Posterior cingulate gyrus (tissue), 11 donors: Measurements from ENCODE around the gene EXD3.

Source experiments
- DNase-seq, 10 donors: peaks; one replicate each; pipeline versions ENCODE4 v3.0.0 to v3.0.0-alpha.2; 2020 to 2021; ENCODE audit warnings: mixed read lengths in 3 of 10
- intact Hi-C: fragments of 100-400 bp; cut with DNase I; formaldehyde crosslinking; loops from one replicate; pipeline ENCODE4 v1.15.1; 2023

Gene EXD3

DNA sequence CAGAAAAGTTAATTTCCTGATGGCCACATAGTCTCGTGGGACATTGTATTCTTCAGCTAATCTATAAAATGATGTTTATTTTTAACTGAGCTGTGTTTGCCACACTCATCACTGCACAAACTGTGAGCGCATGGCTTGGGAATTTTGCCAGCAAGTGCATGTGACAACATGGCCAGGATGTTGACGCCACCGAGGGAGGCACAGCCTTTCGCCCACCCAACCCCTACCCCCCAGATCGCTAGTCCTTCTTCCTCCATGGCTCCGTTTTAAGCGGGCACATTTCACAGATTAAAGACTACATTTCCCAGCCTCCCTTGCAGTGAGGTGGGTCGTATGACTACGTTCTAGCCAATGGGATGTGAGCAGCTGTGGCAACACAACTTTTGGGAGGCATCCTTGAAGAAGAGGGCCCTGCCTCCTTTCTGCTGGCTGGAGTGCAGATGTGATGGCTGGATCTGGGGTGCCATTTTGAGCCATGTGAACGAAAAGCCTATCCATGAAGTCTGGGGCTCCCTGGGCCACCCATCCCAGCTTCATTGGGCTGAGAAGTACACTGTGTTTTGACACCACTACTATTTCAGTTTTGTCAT, 128.8 kb downstream of the EXD3 start:
- no peak for DNase-seq
- intact Hi-C loops: loop anchor here (2.0 to 10.0 kb wide), 2 partner anchors 113 to 231 kb away; no protein-coding TSS in a partner anchor

DNA sequence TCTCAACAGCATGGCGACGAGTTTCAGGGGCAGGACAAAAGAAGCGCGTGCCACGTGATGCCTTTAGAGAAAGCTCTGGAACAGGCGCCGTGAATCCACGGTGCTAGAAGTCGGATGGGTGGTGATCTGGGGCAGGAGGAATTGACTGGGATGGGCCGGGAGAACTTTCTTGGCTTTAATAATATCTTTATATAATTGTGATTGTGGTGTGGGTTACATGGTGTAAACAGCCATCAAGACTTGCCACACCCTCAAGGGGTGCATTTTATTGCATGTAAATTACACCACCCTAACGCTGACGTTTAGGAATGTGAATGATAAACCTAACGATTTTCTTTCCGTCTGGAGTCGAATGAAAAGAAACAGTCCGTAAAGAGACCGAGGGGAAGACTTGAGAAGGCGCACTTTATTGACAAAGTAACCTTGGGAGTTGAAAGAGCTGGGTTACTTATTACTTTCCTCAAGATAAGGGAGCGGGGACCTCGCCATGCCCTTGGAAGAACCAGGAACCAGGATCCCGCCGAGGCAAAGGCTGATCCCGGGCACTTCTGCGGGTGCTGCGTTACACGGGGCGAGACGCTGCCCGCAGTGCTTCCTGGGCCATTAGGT, 129.4 kb downstream of the EXD3 start:
- intact Hi-C loops: loop anchor here (2.0 to 10.0 kb wide), 2 partner anchors 113 to 231 kb away; no protein-coding TSS in a partner anchor
- DNase-seq: no peak

DNA sequence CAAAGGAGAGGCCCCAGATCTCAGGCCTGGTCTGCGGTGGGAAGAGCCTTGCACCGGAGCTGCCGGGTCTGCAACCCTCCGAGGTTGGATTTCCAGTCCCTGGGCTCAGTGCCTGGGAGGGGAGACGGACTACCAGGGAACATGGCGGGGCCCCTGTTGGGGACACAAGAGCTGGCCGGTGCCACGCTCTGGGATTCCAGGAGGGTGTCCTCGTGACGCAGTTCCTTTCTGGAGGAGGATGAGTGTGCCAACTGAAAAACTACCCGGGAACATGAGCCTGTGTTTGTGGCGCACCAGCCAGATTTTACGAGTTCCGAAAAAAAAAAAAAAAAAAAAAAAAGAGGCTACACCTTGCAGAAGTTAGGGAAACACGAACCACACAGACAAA, 129.9 kb downstream of the EXD3 start:
- intact Hi-C loops: loop anchor here (10.0 kb wide), 1 partner anchor 232 kb away; no protein-coding TSS in a partner anchor
- DNase-seq: no peak

DNA sequence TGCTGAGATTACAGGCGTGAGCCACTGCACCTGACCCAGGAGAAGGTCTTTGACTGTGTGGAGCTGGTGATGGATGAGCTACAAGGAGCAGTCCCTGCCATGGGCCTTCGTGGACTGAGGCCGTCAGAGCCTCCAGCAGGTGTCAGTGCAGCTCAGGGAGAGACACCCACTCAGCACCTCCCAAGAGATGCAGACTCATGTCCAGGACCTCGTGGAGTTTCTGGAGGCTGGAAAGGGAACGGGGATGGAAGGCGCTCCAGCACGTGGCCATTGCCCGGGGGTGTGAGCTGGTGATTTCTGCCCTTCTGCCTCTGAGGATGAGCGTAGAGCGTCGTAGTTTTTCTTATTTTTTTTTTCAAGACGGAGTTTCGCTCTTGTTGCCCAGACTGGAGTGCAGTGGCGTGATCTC, 136.0 kb downstream of the EXD3 start:
- intact Hi-C loops: no loop called here
- DNase-seq: peak in 1 of 10 donors; percentile 84

DNA sequence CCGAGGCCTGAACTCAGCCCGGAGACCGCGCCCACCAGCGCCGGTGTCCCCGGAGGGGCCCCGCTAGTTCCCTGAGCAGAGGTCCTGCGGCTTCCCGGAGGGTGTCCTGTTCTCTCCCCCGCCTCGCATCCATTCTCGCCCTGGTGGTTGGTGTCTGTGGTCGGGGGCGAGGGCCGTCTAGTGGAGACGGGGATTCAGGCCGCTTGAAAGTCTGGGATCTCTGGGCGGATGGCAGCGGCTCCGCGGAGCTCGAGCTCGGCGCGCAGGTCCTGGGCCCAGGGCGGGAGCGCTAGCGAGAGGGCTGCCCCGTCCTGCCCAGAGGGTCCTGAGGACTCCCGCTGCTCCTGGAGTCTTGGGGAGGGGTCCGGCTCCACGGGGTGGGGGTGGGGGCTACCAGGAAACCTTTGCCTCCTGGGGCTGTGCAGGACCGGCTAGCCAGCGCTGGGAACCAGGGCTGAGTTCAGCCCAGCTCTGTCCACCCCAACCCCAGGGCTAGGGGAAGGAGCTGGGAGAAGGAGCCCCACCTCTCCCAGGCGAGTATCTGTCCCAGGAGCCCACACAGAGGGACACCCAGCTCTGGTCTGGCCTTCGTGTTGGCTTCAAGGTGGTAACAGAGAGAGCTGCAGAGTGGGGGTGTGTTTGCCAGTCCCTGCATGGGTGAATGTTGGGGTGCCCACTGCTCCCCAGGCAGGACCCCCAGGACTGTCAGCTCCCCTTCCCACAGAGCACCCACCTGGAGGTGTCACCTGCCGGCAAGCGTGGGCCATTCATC, 141.4 kb downstream of the EXD3 start:
- peak in 1 of 10 donors; percentile 76 for DNase-seq
- intact Hi-C loops: no loop called here

DNA sequence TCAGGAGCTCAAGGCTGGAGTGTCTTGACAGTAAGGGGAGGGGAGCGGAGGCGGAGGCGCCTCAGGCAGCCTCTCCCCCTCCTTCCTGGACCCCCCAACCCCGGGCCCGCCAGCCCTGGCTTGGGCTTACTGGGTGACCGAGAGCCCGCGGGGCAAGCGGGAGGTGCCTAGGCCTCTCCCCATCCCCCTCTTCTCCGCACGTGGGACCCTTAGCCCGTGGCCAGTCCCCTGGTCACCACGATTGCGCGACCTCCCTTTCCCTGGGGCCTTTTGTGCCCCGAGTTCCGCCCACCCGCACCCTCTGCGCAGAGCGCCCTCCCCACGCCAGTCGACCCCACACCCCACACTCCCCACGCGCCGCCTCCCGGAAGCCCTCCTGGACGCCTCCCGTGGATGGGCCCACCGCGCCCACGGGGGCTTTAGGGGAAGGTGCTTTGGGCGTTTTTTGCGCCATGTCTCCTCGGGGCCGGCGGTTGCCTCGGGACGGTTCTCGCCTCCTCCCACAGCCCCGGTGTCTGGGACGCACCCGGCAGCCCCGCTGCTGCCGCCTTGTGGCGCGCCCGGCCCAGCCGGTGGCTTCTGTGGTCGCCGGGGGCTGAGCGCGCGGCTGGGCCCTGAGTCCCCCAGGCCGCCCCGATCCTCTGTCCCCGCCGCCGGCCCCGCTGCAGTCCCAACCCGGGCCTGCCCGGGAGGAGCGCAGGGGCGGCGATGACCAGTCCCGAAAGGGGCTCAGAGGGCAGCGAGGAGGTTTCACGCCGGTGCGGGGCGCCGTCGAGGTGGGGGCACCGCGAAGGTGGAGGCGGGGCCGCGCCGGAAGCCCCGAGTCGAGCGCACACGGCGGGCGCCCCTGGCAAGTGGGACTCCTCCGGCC, 142.3 kb downstream of the EXD3 start:
- intact Hi-C loops: no loop called here
- peak in 1 of 10 donors; percentile 72 for DNase-seq

DNA sequence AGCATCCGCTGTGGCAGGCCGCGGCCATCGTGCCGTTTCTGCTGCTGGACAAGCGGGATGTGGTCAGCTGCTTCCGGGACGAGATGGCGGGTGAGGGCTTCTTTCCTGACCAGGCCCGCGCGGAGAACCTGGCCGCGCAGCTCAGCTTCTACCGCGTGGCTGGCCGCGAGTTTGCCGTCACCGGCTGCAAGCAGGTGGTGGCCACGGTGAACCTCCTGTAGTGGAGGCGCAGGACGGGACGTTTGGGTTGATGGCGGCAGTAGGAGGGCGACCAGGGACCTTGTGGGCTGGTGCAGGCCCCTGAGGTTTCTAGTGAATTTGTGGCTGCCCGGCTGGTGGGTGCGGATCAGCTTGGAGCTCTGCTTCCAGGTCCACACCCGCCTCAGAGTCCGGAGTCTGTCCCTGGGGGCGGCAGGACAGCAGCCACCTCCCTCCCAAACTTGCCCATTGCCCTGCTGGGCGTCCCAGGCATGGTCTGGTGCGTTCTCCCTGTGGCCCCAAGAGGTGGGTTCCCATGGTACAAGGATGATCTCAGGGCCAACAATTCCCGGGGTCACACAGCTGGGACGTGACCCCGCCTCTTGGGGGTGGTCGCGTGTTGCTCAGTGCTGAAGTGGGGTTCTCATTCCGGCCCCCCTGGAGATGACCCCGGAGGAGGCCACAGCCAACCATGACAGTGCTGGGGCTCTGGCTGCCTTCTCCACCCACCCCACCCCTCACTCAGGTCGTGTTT, 143.1 kb downstream of the EXD3 start:
- intact Hi-C loops: no loop called here

DNA sequence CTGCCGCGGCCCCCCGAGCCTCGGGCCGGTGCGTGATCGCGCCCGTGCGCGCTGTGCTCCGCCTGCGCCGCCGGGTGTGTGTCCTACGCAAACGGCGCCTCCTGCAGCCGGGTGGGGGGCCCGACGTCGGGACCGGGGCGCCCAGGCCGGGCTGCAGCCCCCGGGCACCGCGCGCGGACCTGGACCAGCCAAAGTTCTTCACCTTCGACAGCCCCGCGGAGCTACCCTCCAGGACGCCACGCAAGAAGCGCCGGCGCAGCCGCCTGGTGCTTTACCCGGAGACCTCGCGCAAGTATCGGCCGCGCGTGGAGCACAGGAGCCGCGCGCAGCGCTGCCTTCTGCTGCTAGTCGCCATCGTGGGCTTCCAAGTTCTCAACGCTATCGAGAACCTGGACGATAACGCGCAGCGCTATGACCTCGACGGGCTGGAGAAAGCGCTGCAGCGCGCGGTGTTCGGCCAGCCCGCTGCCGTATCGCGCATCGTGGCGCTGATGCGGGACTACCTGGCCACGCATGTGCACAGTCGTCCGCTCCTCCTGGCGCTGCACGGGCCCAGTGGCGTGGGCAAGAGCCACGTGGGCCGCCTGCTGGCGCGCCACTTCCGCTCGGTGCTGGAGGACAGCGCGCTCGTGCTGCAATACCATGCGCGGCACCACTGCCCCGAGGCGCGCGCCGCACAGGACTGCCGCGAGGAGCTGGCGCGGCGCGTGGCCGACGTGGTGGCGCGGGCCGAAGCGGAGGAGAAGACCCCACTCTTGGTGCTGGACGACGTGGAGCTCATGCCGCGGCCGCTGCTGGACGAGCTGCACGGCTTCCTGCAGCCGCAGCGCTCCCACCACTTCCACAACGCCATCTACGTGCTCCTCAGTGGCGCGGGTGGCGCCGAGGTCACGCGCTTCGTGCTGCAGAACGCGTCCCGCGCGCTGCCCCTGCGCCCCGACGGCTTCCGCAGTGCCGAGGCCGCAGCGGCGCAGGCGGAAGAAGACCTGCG, 143.9 kb downstream of the EXD3 start:
- peak in 1 of 10 donors; percentile 81 for DNase-seq
- intact Hi-C loops: no loop called here

More for the DNA sequence above, 143.1 kb downstream of the EXD3 start:
- peak in 1 of 10 donors; percentile 80 for DNase-seq

DNA sequence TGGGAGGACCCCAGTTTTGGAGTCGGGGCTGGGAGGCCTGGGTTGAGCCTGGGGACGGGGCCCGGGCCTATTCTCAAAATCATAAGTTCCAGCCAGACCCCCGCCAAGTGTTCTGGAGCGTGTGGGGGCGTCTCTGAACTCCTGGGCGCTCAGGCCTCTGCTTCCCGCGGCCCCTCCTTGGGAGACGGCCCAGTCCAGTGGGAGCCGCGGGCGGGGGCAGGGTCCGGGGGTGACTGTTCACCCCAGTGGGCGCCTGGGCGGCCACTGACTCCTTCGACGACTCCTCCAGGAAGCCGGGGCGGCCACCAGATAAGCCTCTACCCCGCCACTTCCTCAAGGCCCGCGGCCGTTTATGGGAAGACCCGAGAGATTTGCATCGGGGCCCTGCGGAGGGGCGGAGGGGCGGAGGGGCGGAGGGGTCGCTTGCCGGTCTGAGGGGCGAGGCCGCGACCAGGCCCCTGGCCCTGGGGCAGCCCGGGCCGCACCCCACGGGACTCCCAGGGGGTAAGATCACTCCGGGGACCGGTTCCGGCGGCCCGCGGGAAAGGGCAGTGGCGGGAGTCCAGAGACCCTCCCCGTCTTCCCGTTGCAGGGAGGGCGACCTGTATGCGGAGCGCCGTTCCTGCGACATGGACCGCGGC, 144.8 kb downstream of the EXD3 start:
- intact Hi-C loops: no loop called here
- peak in 1 of 10 donors; percentile 69 for DNase-seq

DNA sequence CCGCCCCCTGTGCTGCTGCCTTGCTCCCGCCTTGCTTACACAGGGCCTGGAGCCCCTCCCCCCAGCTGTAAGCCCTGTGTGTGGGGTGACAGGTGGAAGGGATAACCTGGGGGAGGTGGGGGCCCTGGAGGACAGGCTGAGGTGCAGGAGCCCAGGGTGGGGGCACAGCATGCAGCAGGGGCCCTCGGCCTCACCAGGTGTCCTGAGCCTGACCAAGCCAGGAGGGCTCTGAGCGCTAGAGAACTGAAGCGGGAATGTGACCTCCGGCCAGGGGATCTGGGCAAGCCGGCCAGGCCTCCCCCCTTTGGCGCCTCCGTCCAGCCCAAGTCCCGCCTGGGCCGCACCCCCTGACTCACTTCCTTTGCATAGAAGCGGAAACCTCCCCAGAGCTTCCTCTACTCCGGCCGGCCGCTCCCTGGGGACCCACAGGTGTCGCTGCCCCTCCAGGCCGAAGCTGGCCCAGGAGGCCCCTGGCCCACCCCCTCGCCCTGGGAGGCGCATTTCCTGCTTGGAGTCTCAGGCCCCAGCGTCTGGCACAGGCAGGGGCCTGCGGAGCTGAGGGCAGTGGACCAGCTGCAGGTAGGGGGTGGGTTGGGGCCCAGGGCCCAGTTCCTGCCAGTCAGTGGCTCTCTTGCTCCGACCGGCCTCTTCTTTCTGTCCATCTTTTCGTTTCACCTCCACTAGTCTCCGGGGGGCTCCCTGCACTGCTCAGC, 145.5 kb downstream of the EXD3 start, which contains the start of gene TOR4A:
TOR4A (plus strand) TSS at position 398 of the 713 bp plus-strand sequence. CDS start 964 bp downstream, outside the sequence.
- peak in 3 of 10 donors; percentile 36 to 90 (median 47) for DNase-seq
- intact Hi-C loops: no loop called here

DNA sequence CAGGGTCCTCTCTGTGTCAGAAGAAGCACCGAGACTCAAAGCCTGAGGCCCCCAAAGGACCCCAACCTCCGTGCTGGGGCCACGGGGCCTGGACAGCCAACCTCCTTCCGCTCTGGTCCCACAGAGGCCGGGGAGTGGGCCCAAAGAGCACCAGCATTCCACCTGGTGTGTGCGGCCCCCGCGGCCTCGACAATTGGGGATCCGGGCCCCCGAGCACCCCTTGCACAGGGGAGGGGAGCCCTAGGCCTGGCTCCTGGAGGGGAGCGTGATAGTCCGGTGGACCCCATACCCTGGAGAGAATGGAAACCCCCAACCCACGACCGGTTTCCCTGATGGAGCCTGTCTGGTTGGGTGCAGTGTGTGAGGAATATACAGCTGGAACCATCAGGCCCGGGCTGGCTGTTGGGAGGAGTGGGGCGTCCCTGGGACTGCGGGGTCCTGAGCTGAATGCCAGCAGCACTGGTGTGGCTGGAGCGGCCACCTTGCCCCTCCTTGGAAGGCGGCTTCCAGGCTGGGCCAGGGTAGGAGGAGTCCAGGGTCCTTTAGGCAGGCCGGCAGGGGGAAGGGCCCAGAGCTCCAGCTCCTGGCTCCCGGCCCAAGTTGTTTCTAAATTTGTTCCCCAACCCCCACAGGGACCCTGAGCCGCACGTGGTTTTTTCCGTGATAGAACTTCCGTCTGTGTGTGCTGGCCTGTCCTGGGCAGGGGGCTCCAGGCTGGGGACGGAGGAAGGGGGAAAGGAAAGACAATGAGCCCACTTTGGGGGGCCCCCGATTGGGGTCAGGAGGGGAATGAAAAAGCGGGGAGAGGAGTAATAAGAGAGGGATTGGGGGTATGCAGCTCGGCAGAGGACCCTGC, 146.3 kb downstream of the EXD3 start:
- intact Hi-C loops: no loop called here
- DNase-seq: peak in 2 of 10 donors; percentile 16 to 82

DNA sequence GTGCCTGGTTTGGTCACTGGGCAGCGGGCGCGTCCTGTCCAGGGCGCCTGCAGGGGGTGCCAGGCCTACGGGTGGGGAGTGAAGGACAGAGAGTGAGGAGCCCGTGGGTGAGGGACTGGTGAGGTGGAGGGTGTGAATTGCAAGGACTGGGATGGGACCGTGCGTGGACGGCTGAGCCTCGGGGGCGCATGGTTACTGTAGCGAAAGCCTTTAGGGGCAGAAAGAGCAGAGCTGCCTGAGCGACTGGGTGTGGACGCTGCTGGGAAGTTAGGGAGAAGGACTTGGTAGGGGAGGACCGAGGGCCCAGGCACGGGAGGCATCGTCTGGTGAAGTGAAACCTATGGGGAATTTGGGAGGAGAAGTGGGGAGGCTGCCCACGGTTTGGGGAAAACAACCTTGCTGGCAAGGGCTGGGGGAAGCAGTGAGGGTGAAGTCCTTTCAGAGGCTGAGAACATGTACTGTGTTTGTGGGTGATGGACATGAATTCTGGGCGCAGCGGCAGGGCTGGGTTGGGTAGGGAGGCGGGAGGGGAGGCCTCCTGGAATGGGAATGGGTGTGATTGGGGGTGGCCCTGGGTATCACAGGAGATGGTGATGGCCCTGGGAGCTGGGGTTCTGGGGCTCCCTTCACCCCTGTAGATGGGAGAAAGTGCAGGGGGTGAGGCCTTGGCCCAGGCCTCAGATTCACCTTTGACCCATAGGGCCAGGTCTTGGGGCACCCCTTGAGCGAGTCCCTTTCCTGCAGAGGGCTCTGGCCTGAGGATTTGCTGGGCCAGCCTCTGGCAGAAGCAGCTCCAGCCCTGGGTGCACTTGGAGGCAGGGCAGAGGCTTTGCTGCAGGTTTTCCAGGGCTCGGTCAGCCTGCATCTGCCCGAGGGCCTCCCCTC, 147.1 kb downstream of the EXD3 start:
- intact Hi-C loops: no loop called here
- peak in 1 of 10 donors; percentile 74 for DNase-seq

DNA sequence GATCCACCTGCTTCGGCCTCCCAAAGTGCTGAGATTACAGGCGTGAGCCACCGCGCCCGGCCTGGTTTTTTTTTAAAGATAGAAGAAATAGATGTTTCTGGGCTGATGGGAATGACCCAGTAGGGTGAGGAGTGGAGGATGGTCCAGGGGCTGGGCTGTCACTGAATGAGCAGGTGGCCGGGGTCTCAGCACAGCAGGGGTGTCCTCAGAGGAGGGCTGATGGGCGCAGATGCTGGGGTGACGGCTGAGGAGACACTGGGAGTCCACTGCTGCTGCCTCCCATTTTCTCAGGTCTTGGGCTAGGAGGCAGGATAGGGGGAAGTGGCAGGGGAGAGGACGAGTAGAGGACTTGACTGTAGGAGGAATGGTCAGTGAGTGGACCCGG, 147.8 kb downstream of the EXD3 start:
- DNase-seq: peak in 1 of 10 donors; percentile 56
- intact Hi-C loops: no loop called here

DNA sequence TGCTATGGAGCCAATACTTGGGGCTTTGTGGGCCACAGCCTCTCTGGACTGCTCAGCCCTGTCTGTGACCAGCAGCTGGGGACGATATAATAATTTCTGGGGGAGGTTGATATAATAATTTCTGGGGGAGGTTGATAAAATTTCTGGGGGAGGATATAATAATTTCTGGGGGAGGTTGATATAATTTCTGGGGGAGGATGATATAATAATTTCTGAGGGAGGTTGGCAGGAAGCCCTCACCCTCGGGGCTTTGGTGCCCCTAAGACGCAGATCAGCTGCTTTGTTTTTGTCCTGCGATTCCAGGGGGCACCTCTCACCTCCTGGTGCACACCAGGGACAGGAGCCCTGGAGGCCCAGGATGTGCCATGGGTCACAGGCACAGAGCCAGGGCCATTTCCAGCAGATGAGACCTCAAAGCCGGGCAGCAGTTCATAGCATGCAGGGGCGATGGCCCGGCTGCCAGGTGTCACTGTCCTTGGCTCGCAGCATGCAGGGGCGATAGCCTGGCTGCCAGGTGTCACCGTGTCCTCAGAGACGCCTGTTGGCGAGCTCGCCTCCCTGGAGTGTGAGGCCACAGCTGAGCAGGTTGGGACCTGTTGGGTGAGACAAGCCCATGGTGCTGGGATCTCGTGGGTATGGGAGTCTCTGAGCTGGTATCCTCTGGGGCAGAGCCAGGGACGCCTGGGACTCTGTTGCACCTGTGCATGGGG, 149.2 kb downstream of the EXD3 start:
- DNase-seq: peak in 1 of 10 donors; percentile 81
- intact Hi-C loops: no loop called here

DNA sequence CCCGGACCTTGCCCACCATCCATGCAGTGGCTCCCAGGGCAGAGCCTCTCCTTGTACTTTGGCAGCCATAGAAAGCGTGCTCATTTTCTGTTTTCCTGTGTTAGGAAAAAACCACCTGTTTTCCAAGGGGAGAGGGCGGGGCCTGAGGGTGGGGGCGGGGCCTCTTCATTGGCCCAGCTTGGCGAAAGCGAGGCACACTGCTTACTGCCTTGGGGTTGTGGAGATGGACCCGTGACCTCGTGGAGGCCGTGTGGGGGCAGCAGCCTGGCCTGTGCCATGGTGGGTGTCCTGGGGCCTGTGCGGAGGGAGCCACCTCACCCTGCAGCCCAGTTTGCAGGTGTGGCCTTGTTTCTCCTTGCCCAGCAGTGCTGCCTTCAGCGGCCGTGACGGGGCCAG, 149.9 kb downstream of the EXD3 start:
- DNase-seq: peak in 1 of 10 donors; percentile 44

More for the DNA sequence above, 149.9 kb downstream of the EXD3 start:
- intact Hi-C loops: no loop called here
